Stomach (tissue), 9 donors: ENCODE measurements around the gene NHS. TPM values are rescaled to one million over a fixed set of nuclear protein-coding genes. Genes with fewer than 3 reads are reported as not detected.
"Not testable (repeated sequence)": the region's sequence is repeated elsewhere in the genome, so short reads cannot be mapped to it uniquely, and the experiment has no call there.

Experiments used
- DNase-seq, 2 donors: peaks; one replicate each; pipeline versions ENCODE4 v3.0.0 to v3.0.0-alpha.2; 2013 to 2019
- H3K27ac ChIP-seq, 5 donors: fragments of 200-600 bp in 4 of 5; sonication (generic) in 4 of 5; one replicate each; pipeline ENCODE4 v1.5.1; 2013 to 2019; ENCODE audit warnings: mild to moderate bottlenecking in 1 of 5, moderate library complexity in 1 of 5
- H3K27me3 ChIP-seq, 3 donors: fragments of 200-600 bp; sonication (generic); one replicate each; pipeline ENCODE4 v1.5.1; 2017 to 2019; ENCODE audit warnings: mixed run types in 1 of 3
- H3K36me3 ChIP-seq, 4 donors: fragments of 200-600 bp; sonication (generic); 1 replicate in 3 of 4; 2 replicates in 1 of 4; pipeline ENCODE4 v1.5.1; 2016 to 2019
- H3K4me1 ChIP-seq, 4 donors: fragments of 200-600 bp; sonication (generic); one replicate each; pipeline ENCODE4 v1.5.1; 2016 to 2019
- H3K4me3 ChIP-seq, 4 donors: fragments of 200-600 bp; sonication (generic) in 3 of 4; one replicate each; pipeline ENCODE4 v1.5.1; 2016 to 2019; ENCODE audit warnings: mild to moderate bottlenecking in 1 of 4
- H3K9me3 ChIP-seq, 4 donors: fragments of 200-600 bp; sonication (generic); one replicate each; pipeline ENCODE4 v1.5.1; 2016 to 2019
- CTCF ChIP-seq, 7 experiments: fragments of 450-650 bp in 4 of 7; fragments of 200-600 bp in 3 of 7; sonication (generic) in 3 of 7; IDR thresholded peaks; one replicate each; pipeline ENCODE4 v1.5.1; 2016 to 2019; ENCODE audit warnings: antibody characterized with exemption in 7 of 7, control low read depth in 2 of 7, mild to moderate bottlenecking in 1 of 7
- EP300 ChIP-seq: sonication (generic); formaldehyde crosslinking; IDR thresholded peaks from one replicate; pipeline ENCODE4 v1.6.1; 2017; ENCODE audit warnings: antibody characterized with exemption
- POLR2A ChIP-seq, 4 donors: fragments of 450-650 bp; IDR thresholded peaks; one replicate each; pipeline ENCODE4 v1.6.1; 2016; ENCODE audit warnings: antibody characterized with exemption in 4 of 4, control low read depth in 2 of 4, mild to moderate bottlenecking in 1 of 4, moderate library complexity in 1 of 4
- POLR2AphosphoS5 ChIP-seq, 3 donors: sonication (generic); formaldehyde crosslinking; IDR thresholded peaks; one replicate each; pipeline ENCODE4 v1.6.1; 2016; ENCODE audit warnings: antibody characterized with exemption in 3 of 3
- WGBS, 5 donors: extraction: QIAGEN DNeasy Blood & Tissue Kit in 3 of 5; methylation state at CpG; one replicate each; pipeline versions ENCODE4 v1.1.5 to v1.1.7; 2013 to 2018; 5-methylcytosine and 5-hydroxymethylcytosine counted together
- intact Hi-C: fragments of 100-400 bp; cut with DNase I; formaldehyde crosslinking; loops from one replicate; pipeline ENCODE4 v1.15.1; 2023; ENCODE audit warnings: low total_unique reads
- polyA plus RNA-seq, 3 donors: library from polyadenylated mRNA; stranded (reverse); fragments of 200-250 nt; gene quantifications; one replicate each; pipeline ENCODE4 v1.2.3, GENCODE V29; 2013
- total RNA-seq, 5 donors: library from RNA; depleted of rRNA; stranded (reverse); fragments of >200 nt; gene quantifications; one replicate each; pipeline versions ENCODE4 v1.1.0 to v1.2.3, GENCODE V29; 2014 to 2016
- donor health status: healthy with polysubstance abuse.
- donor health status: Bipolar disorder and iron deficiency.
- donor health status: healthy.

The NHS gene
- total and polyA plus RNA-seq, 8 donors, result 1.00 to 7.5 (median 4.3) TPM

- no peak for DNase-seq
- H3K9me3 ChIP-seq, result peaks cover 0 to 3% (median 0%) of the 10 kb centered on the region in 4 donors
- WGBS, 5 donors, result 48 to 76% (median 62%) methylated on average over 7 to 8 of the region's 8 CpGs
- intact Hi-C loops, result no loop called here
- no peaks in the 10 kb centered on the region for H3K27me3 ChIP-seq
- no peaks in the 10 kb centered on the region for H3K4me1 ChIP-seq
- no peaks in the 10 kb centered on the region for H3K36me3 ChIP-seq
- H3K4me3 ChIP-seq, result no peak overlapping the region
- peak overlapping the region in 2 of 5 donors; percentile 31 to 61 for H3K27ac ChIP-seq
- TF ChIP-seq EP300 (no peak), CTCF (IDR thresholded peaks at IDR 0.05) (no peak), POLR2A (IDR thresholded peaks at IDR 0.05) (no peak), POLR2AphosphoS5 (IDR thresholded peaks at IDR 0.05) (no peak)
Observed at GRCh38 chrX:17567187-17567586, 192.2 kb downstream of the NHS start.

- H3K36me3 ChIP-seq, result no peaks in the 10 kb centered on the region
- 15 to 42% (median 25%) methylated on average over 2 of the region's 2 CpGs for WGBS, 5 donors
- no peak overlapping the region for H3K4me3 ChIP-seq
- TF ChIP-seq POLR2AphosphoS5 (IDR thresholded peaks at IDR 0.05) (no peak), CTCF (IDR thresholded peaks at IDR 0.05) (no peak), POLR2A (IDR thresholded peaks at IDR 0.05) (no peak), EP300 (no peak)
- peaks cover 0 to 3% (median 0%) of the 10 kb centered on the region in 4 donors for H3K9me3 ChIP-seq
- H3K27ac ChIP-seq, result peak overlapping the region in 2 of 5 donors; percentile 31 to 61
- H3K27me3 ChIP-seq, result no peaks in the 10 kb centered on the region
- no peaks in the 10 kb centered on the region for H3K4me1 ChIP-seq
- intact Hi-C loops, result no loop called here
- no peak for DNase-seq
Observed at GRCh38 chrX:17567821-17568220, 192.8 kb downstream of the NHS start.

GRCh38 chrX:17568804-17569203, 193.8 kb downstream of the NHS start:
- 66 to 96% (median 91%) methylated on average over 3 of the region's 3 CpGs for WGBS, 5 donors
- DNase-seq, H3K27me3 ChIP-seq, H3K27ac ChIP-seq, H3K4me3 ChIP-seq, H3K4me1 ChIP-seq, intact Hi-C loops, H3K9me3 ChIP-seq, H3K36me3 ChIP-seq: not testable (repeated sequence)

GRCh38 chrX:17579026-17579425, 204.0 kb downstream of the NHS start:
- intact Hi-C loops, result no loop called here
- H3K27ac ChIP-seq, result no peak overlapping the region
- no peaks in the 10 kb centered on the region for H3K9me3 ChIP-seq
- 65 to 86% (median 74%) methylated on average over 5 of the region's 5 CpGs for WGBS, 5 donors
- H3K27me3 ChIP-seq, result no peaks in the 10 kb centered on the region
- H3K4me1 ChIP-seq, result peaks cover 0 to under 1% (median 0%) of the 10 kb centered on the region in 4 donors
- DNase-seq, result no peak
- H3K36me3 ChIP-seq, result no peaks in the 10 kb centered on the region
- TF ChIP-seq EP300 (no peak), CTCF (IDR thresholded peaks at IDR 0.05) (no peak), POLR2A (IDR thresholded peaks at IDR 0.05) (no peak), POLR2AphosphoS5 (IDR thresholded peaks at IDR 0.05) (no peak)
- H3K4me3 ChIP-seq, result no peak overlapping the region

- H3K4me1 ChIP-seq, result peaks cover 0 to 3% (median 0%) of the 10 kb centered on the region in 4 donors
- no peak overlapping the region for H3K4me3 ChIP-seq
- H3K27ac ChIP-seq, result peak overlapping the region in 1 of 5 donors; percentile 12
- H3K9me3 ChIP-seq, result no peaks in the 10 kb centered on the region
- H3K27me3 ChIP-seq, result no peaks in the 10 kb centered on the region
- 51 to 69% (median 60%) methylated on average over 6 of the region's 6 CpGs for WGBS, 5 donors
- intact Hi-C loops, result no loop called here
- no peaks in the 10 kb centered on the region for H3K36me3 ChIP-seq
- no peak for TF ChIP-seq POLR2AphosphoS5 (IDR thresholded peaks at IDR 0.05)
- TF ChIP-seq EP300, result no peak
- no peak for TF ChIP-seq CTCF (IDR thresholded peaks at IDR 0.05)
- no peak for TF ChIP-seq POLR2A (IDR thresholded peaks at IDR 0.05)
- peak in 1 of 2 donors; percentile 72 for DNase-seq
Observed at GRCh38 chrX:17580539-17581152, 205.6 kb downstream of the NHS start.
